NCI-H187 (cell line): ENCODE measurements around the gene C3orf20.

Source experiments
- DNase-seq, 2 experiments: peaks; one replicate each; lab custom pipeline; 2025; lab: John Stamatoyannopoulos, UW

Gene C3orf20

DNA sequence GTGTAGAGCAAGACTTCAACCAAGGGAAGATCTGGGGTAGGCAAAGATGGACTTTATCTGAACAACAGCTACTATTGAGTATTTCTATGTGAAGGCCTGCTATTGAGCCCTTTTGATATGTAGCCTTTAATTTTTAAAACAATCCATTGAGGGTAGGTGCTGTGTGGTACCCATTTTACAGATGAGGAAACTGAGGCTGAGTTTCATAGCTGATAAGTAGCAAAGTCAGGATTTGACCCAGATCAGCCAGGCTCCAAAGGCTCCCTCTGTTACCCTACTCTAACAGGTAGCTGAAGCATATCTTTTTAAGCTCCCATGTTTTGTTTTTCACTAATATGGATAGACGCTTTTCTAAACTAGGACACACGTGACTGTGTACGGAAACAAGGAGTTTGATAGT is 141.4 kb downstream of the C3orf20 start:
- no peak for DNase-seq

DNA sequence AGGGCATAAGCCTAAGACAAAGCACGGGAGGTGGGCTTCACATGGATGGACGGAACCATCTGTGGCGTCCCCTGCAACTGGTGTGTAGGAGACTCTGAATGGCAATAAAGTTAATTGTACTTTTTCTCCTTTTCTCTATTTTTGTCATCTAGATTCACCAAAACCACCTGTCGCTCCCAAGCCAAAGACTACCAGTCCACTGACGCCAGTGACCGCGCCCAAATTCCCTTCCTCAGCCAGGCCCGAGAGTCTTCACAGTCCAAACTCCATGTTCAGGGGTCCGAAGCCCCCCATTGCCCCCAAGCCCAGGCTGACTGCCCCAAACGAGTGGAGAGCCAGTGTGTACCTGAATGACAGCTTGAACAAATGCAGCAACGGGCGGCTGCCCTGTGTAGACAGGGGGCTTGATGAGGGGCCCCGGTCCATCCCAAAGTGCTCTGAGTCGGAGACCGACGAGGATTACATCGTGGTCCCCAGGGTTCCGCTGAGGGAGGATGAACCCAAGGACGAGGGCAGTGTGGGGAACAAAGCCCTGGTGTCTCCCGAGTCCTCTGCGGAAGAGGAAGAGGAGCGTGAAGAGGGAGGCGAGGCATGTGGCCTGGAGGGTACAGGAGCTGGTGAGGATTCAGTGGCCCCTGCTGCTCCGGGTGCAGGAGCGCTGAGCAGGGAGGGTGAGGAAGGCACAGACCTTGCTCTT is 144.0 kb downstream of the C3orf20 start, which contains the start of gene FGD5:
Gene FGD5 (plus strand): TSS at position 159 of the 697 bp plus-strand sequence. CDS start 110 bp downstream, at position 269.
- no peak for DNase-seq

DNA sequence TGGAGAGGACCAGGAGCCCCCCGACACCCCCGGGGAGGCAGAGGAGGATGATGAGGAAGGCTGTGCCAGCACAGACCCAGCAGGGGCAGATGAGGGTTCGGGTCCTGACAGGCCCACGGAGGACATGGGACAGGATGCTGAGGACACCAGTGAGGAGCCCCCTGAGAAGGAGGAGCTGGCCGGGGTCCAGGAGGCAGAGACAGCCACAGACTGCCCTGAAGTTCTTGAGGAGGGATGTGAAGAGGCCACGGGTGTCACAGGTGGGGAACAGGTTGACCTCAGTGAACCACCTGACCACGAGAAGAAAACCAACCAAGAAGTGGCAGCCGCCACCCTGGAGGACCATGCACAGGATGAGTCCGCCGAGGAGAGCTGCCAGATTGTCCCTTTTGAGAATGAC is 144.7 kb downstream of the C3orf20 start:
- DNase-seq, result no peak

DNA sequence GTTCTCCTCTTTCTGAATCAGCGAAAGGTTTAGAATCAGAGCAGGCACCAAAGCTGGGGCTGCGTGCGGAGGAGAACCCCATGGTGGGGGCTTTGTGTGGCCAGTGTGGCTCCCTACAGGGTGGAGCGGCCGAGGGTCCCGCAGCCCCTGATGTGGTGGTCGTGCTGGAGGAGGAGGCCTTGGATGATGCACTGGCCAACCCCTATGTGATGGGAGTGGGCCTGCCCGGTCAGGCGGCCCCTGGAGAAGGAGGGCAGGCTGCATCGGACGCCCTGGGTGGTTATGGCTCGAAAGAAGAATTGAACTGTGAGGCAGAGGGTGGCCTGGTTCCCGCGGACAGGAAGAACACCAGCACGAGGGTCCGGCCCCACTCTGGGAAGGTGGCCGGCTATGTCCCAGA is 145.2 kb downstream of the C3orf20 start:
- DNase-seq, result no peak

DNA sequence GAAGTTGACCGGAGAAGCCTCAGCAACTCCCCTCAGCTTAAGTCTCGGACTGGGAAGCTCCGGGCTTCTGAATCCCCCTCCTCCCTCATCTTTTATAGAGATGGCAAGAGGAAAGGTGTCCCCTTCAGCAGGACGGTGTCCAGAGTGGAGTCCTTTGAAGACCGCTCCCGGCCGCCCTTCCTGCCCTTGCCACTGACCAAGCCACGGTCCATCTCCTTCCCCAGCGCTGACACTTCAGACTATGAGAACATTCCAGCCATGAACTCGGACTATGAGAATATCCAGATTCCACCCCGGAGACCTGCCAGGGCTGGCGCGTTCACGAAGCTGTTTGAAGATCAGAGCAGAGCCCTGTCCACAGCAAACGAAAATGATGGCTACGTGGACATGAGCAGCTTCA is 146.2 kb downstream of the C3orf20 start:
- no peak for DNase-seq

DNA sequence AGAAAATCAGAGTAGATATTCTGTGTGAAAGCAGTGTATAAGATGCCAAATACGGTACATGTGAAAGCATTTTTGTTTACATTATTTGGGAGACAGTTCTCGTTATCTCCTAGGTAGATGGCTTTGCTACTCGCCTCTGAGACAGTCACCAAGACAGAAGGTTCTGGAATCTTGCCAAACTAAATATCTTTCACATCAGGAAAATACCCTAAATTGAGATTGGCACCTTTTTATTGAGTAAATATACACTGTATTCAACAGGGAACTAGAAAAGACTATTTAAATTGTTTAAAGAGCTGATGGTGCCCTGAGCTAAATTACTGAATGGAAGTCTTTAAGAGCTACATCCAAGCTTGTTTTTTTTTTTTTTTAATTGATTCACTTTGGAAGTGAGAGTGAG is 147.2 kb downstream of the C3orf20 start:
- DNase-seq, result no peak
